Muscle layer of colon (tissue), 2 donors: ENCODE results near the gene PRR16.
"Not testable (repeated sequence)": the region's sequence is repeated elsewhere in the genome, so short reads cannot be mapped to it uniquely, and the experiment has no call there.

Experiments
- H3K27ac ChIP-seq: one replicate; pipeline ENCODE4 v1.7.0; 2013; ENCODE audit warnings: low read depth, mild to moderate bottlenecking, low read length, moderate library complexity
- H3K27me3 ChIP-seq, 2 donors: one replicate each; pipeline ENCODE4 v1.7.0; 2013; ENCODE audit warnings: low read length in 2 of 2, mild to moderate bottlenecking in 2 of 2; ENCODE audit not compliant: insufficient read depth in 2 of 2, control insufficient read depth in 1 of 2
- H3K36me3 ChIP-seq: one replicate; pipeline ENCODE4 v1.7.0; 2013; ENCODE audit warnings: mild to moderate bottlenecking, low read length; ENCODE audit not compliant: insufficient read depth
- H3K4me1 ChIP-seq: one replicate; pipeline ENCODE4 v1.7.0; 2013; ENCODE audit warnings: mild to moderate bottlenecking, low read length; ENCODE audit not compliant: insufficient read depth
- H3K4me3 ChIP-seq, 2 donors: one replicate each; pipeline ENCODE4 v1.7.0; 2013; ENCODE audit warnings: low read length in 2 of 2, low read depth in 1 of 2, mild to moderate bottlenecking in 1 of 2, moderate library complexity in 1 of 2
- H3K9ac ChIP-seq: one replicate; pipeline ENCODE4 v1.7.0; 2013; ENCODE audit warnings: low read length
- H3K9me3 ChIP-seq: one replicate; pipeline ENCODE4 v1.7.0; 2013; ENCODE audit warnings: mild to moderate bottlenecking, low read length
- donor health status: abdominal sarcoma.
- donor health status: Adenocarcinoma of cecum.

The PRR16 gene

GRCh38 chr5:120677481-120677880 is 213.4 kb downstream of the PRR16 start:
- H3K9me3 ChIP-seq: no peaks in the 10 kb centered on the region
- no peak overlapping the region for H3K27ac ChIP-seq
- H3K27me3 ChIP-seq: no peaks in the 10 kb centered on the region
- H3K36me3 ChIP-seq: no peaks in the 10 kb centered on the region
- no peak overlapping the region for H3K4me3 ChIP-seq
- no peak overlapping the region for H3K9ac ChIP-seq
- H3K4me1 ChIP-seq: no peaks in the 10 kb centered on the region

- H3K9me3 ChIP-seq: no peaks in the 10 kb centered on the region
- no peaks in the 10 kb centered on the region for H3K4me1 ChIP-seq
- no peak overlapping the region for H3K27ac ChIP-seq
- H3K27me3 ChIP-seq: no peaks in the 10 kb centered on the region
- no peak overlapping the region for H3K4me3 ChIP-seq
- no peaks in the 10 kb centered on the region for H3K36me3 ChIP-seq
- no peak overlapping the region for H3K9ac ChIP-seq
Observed at GRCh38 chr5:120678279-120678678, 214.2 kb downstream of the PRR16 start.

GRCh38 chr5:120682851-120683250 is 218.8 kb downstream of the PRR16 start:
- no peaks in the 10 kb centered on the region for H3K9me3 ChIP-seq
- H3K9ac ChIP-seq: no peak overlapping the region
- H3K4me1 ChIP-seq: no peaks in the 10 kb centered on the region
- no peak overlapping the region for H3K4me3 ChIP-seq
- no peaks in the 10 kb centered on the region for H3K27me3 ChIP-seq
- no peak overlapping the region for H3K27ac ChIP-seq
- H3K36me3 ChIP-seq: no peaks in the 10 kb centered on the region

- H3K4me3 ChIP-seq: no peak overlapping the region
- H3K36me3 ChIP-seq: no peaks in the 10 kb centered on the region
- H3K27ac ChIP-seq: no peak overlapping the region
- no peaks in the 10 kb centered on the region for H3K4me1 ChIP-seq
- no peaks in the 10 kb centered on the region for H3K27me3 ChIP-seq
- no peaks in the 10 kb centered on the region for H3K9me3 ChIP-seq
- H3K9ac ChIP-seq: no peak overlapping the region
Observed at GRCh38 chr5:120683580-120683979, 219.5 kb downstream of the PRR16 start.

- no peaks in the 10 kb centered on the region for H3K4me1 ChIP-seq
- no peaks in the 10 kb centered on the region for H3K36me3 ChIP-seq
Observed at GRCh38 chr5:120684213-120684612, 220.1 kb downstream of the PRR16 start.

GRCh38 chr5:120684749-120685415 is 220.8 kb downstream of the PRR16 start:
- no peak overlapping the region for H3K27ac ChIP-seq
- H3K9me3 ChIP-seq: no peaks in the 10 kb centered on the region
- H3K4me3 ChIP-seq: no peak overlapping the region
- no peaks in the 10 kb centered on the region for H3K4me1 ChIP-seq
- no peaks in the 10 kb centered on the region for H3K36me3 ChIP-seq
- no peak overlapping the region for H3K9ac ChIP-seq
- H3K27me3 ChIP-seq: no peaks in the 10 kb centered on the region

More at GRCh38 chr5:120684213-120684612, 220.1 kb downstream of the PRR16 start:
- Histone ChIP-seq H3K9me3 (no peaks in the 10 kb centered on the region), H3K9ac (no peak overlapping the region), H3K27me3 (no peaks in the 10 kb centered on the region), H3K4me3 (no peak overlapping the region), H3K27ac (no peak overlapping the region)

- Histone ChIP-seq H3K9ac (no peak overlapping the region), H3K36me3 (no peaks in the 10 kb centered on the region), H3K27ac (no peak overlapping the region), H3K4me3 (no peak overlapping the region), H3K4me1 (no peaks in the 10 kb centered on the region), H3K9me3 (no peaks in the 10 kb centered on the region), H3K27me3 (no peaks in the 10 kb centered on the region)
Observed at GRCh38 chr5:120690621-120691407, 226.7 kb downstream of the PRR16 start.

- Histone ChIP-seq H3K9ac (no peak overlapping the region), H3K4me3 (no peak overlapping the region), H3K4me1 (no peaks in the 10 kb centered on the region), H3K27me3 (no peaks in the 10 kb centered on the region), H3K36me3 (no peaks in the 10 kb centered on the region), H3K27ac (no peak overlapping the region), H3K9me3 (no peaks in the 10 kb centered on the region)
Observed at GRCh38 chr5:120692325-120692724, 228.2 kb downstream of the PRR16 start.

- H3K9me3 ChIP-seq: no peaks in the 10 kb centered on the region
- H3K4me1 ChIP-seq: no peaks in the 10 kb centered on the region
- H3K27ac ChIP-seq: no peak overlapping the region
- H3K4me3 ChIP-seq: no peak overlapping the region
- H3K27me3 ChIP-seq: no peaks in the 10 kb centered on the region
- H3K9ac ChIP-seq: no peak overlapping the region
- H3K36me3 ChIP-seq: no peaks in the 10 kb centered on the region
Observed at GRCh38 chr5:120695368-120695880, 231.3 kb downstream of the PRR16 start.

GRCh38 chr5:120697147-120697546 is 233.0 kb downstream of the PRR16 start:
- Histone ChIP-seq H3K36me3 (no peaks in the 10 kb centered on the region), H3K4me3 (no peak overlapping the region), H3K4me1 (no peaks in the 10 kb centered on the region), H3K27ac (no peak overlapping the region), H3K9ac (no peak overlapping the region), H3K9me3 (no peaks in the 10 kb centered on the region), H3K27me3 (no peaks in the 10 kb centered on the region)

- H3K27me3 ChIP-seq, H3K9ac ChIP-seq, H3K4me3 ChIP-seq, H3K27ac ChIP-seq, H3K36me3 ChIP-seq, H3K9me3 ChIP-seq, H3K4me1 ChIP-seq: not testable (repeated sequence)
Observed at GRCh38 chr5:120697670-120698327, 233.7 kb downstream of the PRR16 start.
